Fibroblast of skin of back (primary cell): ENCODE measurements around the gene C7.

Source experiments
- DNase-seq: peaks from one replicate; pipeline ENCODE4 v3.0.0-alpha.2; 2013

C7 gene

DNA sequence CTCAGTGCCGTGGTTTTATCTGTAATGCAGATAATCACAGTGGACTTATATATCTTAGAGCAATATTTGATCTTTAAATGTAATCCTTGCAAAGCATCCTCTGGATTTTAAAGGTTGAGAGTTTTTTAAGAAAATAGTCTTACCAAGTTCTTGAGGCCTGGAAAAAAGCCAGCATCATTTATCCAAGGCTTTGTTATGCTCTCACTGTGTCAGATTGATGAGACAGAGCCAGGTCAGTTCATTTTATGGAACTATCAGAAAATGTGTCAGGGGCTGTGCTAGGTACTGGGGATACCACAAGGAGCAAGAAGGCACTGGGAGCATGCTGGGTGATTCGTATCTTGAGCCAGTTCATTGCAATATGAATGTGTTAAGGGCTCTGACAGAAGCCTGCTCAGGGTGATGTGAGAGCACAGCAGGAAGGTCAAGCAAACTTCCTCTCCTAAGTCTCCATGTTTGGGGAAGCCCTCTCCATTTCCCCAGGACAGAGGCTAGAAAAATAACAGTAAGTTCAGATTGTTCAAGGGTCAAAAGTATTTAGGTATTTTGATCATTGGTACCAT, 19.7 kb downstream of the C7 start:
- DNase-seq: no peak

DNA sequence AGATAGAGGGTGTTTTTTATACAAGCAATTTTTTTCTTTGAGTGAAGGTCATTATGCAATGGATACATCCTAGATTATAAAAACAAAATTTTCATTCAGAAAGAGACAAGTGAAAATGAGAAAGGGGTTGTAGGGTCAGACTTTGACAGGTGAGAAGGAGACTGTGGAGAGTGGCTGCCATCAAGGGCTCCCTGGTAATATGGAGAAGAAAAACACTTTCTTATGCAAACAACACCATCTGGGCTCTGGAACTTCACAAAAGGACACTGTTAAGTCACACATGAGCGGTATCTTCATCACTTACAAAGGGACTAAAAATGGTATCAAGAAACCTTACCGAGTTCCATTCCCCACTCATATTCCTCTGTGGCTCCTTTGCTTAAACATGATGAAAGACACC, 23.5 kb downstream of the C7 start:
- DNase-seq: no peak

DNA sequence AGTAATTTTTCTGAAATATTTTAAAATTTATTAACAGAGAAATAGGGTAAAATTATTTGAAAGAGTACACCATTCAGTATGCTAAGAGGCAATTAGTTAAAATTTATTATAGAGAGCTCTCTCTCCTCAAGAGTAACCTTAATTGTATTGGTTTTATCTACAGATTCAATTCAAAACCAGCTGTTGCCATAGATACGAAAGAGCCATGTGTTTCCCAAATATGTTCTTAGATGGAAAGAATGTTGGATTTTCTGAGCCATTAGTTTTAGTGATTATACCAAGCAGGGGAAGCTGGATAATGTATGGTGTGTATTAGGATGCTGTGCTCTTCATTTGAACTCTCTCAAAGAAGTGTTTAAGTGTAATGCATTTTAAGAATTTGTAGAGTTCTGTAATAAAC, 27.8 kb downstream of the C7 start:
- no peak for DNase-seq

- DNase-seq: no peak
Measured at GRCh38 chr5:40939753-40940152, 30.5 kb downstream of the C7 start.

DNA sequence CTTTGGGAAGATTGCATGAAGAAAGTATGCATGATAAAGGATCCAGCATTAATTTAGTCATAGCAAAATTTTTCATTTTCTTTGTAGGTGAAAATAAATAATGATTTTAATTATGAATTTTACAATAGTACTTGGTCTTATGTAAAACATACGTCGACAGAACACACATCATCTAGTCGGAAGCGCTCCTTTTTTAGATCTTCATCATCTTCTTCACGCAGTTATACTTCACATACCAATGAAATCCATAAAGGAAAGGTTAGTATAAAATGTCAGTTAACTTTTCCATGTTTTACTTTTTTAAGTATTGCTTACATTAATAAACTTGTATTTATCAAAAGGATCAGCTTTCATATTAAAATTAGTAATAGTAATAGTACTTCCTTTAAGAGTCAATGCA, 35.8 kb downstream of the C7 start:
- DNase-seq: no peak

- no peak for DNase-seq
Measured at GRCh38 chr5:40955313-40955712, 46.0 kb downstream of the C7 start.

DNA sequence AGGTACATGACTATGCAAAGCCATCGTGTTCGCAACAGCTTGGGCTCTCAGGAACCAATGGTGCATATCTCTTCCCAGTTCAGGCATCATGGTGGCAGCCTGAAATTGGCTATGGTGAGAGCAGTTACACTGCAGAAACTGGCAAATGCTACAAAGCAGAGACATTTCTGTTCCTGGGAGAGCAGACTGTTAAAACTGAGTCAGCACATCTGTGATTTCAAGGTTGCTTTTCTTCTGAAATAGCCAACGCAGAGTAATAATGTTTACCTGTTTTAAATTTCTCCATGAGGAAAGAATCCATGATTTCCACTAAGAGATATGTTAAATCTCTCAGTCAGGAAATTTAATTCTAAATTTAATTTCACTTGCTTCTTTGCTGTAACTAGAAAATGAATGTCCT, 47.8 kb downstream of the C7 start:
- DNase-seq: no peak

- no peak for DNase-seq
Measured at GRCh38 chr5:40958811-40959210, 49.5 kb downstream of the C7 start.

DNA sequence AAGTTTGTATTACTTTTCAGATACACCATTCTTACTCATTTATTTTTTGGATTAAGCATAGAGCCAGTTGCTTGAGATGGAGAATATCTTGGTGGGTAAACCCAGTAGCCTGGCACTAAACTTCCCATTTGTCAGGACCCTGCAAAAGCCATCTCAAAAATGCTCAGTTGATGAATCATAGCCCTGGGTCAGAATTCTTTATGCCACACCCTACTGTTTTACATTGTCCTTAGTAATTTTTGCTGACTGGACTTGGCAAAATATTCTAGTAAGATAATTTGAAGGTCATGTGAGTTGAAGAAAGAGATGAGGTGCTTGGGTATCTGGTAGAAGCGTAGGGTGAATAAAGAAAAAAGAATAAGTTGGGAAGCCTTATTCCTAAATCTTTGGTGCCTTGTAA, 50.7 kb downstream of the C7 start:
- peak; percentile 12 for DNase-seq

DNA sequence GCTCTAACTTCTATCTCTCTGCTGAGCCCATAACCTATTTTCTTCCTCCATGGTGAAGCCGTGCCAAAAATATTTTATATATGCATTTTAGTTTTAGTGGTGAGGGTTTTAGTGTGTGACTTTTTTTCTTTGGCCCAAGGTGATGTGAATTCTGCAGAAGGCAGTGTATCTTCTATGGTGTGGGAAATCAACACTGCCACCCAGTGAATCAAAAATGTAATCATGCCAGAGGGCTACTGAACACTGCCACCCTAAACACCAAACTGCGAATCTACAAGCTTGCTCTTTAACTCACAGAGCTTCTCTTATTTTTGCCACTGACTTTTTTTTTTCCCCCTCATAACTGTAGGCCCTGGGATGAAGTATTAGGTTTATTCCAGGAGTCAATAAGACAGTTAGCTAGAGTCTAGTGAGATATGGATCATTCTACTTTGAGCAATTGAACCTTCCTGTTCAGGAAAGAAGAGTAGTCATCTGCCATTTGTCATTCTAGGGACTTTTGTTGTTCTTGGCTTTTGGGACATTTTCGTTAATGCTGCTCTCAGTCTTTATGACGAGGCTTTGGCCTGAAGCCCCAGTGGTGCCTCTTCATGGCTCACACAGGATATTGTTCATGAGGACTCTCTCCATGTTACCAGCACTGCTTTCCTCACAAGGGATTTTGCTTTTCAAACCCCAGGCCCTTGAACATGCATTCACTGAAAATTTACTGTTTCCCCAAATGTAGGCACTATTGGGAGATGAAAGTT, 53.1 kb downstream of the C7 start:
- DNase-seq: no peak

GRCh38 chr5:40972434-40972833, 63.1 kb downstream of the C7 start:
- DNase-seq: no peak

DNA sequence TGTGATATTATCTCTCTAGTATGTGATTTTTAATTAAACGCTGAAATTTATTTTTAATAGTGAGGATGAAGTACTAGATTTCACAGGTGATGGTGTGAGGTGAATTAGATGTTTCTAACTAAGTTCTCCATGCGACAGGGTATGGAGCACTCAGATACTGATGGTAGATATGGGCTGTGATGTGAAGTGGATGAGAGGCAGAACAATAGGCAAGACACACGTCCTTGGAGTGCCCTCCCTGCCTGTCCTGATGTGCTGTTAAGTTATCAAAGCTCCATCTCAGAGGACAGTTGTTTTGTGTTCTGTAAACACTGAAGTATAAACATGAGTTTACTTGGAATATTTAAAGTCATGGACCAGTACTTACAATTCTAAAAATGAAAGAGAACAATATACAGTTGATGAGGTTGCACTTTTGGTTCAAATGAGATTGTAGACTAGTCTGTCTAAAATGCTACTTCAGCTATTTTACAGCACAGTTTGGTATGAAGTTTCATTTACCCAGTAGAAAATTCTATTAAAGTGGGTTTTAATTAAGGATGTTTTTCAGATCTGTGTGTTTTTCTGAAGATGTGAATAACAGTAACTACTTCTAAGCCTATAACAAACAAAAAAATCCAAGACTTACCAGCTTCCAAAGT, 64.2 kb downstream of the C7 start:
- no peak for DNase-seq

GRCh38 chr5:40976041-40976440, 66.7 kb downstream of the C7 start:
- no peak for DNase-seq

DNA sequence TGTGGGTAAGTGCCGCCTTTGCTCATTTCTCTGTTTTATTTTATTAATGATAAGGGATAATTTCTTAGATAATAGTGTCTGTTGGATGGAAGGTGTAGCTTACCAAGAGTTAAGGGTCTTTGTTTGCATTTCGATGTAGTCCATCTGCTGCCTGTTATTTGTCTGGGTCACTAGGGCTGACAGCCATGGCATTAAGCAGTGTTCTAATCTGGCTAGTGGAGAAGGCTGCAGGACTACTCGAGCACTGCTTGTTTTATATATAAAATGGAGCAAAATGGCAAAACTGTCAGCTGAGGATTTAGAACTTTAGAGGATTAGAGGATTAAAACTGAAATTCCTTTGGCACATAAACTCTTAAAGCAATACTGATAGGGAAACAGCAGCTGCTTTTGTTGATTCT, 67.5 kb downstream of the C7 start:
- no peak for DNase-seq

DNA sequence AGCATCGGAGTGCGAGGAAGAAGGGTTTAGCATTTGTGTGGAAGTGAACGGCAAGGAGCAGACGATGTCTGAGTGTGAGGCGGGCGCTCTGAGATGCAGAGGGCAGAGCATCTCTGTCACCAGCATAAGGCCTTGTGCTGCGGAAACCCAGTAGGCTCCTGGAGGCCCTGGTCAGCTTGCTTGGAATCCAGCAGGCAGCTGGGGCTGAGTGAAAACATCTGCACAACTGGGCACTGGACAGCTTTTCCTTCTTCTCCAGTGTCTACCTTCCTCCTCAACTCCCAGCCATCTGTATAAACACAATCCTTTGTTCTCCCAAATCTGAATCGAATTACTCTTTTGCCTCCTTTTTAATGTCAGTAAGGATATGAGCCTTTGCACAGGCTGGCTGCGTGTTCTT, 72.1 kb downstream of the C7 start:
- DNase-seq: no peak

DNA sequence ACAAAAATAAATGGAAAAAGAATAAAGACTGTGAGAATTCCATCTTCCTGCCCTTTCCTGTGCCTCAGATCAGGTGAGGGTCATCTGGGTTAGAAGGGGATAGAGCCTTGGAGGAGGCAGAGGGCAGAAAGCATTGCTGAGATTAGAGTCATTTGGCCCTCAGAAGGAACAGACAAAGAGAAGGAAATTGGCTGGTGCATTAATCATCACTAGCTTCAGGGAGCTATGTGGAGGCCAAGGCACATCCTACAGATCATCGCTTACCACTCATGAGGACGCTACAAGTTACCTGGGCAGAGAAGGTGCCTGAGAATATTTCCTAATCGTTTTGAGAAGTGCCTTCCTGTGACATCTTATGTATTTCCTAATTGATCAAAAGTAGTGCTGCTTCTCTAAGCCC, 74.5 kb downstream of the C7 start:
- peak; percentile 61 for DNase-seq

DNA sequence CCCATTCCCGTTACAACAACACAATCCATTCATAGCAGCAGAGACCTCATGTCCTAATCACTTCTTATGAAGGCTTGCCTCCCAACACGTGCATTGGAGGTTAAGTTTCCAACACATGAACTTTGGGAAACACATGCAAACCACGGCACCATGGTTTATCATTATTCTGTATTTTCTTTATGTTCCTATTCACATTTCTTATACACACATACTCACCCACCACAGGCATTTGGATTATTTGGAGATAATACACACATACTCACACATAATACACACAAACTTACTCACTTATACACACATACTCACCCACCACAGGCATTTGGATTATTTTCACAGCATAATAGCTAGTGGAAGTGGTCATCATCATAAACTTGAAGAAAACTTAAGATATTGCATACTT, 75.6 kb downstream of the C7 start:
- peak; percentile 94 for DNase-seq

DNA sequence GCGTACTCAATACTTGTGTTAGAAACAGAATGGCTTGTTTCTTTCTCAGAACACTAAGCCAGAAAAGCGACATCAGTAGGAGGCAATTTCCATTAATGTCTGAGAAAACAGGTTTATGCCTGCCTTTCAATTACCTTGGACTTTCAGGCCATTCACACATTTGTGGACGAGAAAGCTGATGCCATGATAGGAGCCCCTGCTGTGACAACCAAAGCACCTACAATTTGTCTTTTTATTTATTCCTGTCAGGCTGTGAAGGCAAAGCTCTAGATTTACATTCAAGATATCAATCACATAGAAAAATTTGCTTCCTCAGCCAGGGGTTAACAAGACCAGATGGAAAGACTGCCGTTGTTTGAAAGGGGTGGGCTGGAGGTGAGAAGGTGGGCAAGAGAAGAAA, 76.2 kb downstream of the C7 start:
- DNase-seq: no peak

GRCh38 chr5:40986666-40987065, 77.4 kb downstream of the C7 start:
- no peak for DNase-seq

DNA sequence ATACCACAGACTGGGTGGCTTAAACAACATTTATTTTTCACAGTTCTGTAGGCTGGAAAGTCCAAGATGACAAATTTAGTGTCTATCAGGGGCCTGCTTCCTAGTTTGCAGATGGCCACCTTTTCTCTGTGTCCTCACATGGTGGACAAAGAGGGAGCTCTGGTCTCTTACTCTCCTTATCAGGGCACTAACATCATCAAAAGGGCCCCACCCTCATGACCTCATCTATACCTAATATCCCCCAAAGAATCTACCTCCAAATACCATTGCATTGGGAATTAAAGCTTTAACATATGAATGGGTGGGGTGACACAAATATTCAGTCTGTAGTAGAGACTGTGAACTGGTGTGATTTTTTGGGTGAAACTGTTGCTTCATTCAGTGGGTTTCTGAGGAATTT, 78.1 kb downstream of the C7 start:
- DNase-seq: no peak

- DNase-seq: peak; percentile 57
Measured at GRCh38 chr5:40988746-40989510, 79.6 kb downstream of the C7 start.

DNA sequence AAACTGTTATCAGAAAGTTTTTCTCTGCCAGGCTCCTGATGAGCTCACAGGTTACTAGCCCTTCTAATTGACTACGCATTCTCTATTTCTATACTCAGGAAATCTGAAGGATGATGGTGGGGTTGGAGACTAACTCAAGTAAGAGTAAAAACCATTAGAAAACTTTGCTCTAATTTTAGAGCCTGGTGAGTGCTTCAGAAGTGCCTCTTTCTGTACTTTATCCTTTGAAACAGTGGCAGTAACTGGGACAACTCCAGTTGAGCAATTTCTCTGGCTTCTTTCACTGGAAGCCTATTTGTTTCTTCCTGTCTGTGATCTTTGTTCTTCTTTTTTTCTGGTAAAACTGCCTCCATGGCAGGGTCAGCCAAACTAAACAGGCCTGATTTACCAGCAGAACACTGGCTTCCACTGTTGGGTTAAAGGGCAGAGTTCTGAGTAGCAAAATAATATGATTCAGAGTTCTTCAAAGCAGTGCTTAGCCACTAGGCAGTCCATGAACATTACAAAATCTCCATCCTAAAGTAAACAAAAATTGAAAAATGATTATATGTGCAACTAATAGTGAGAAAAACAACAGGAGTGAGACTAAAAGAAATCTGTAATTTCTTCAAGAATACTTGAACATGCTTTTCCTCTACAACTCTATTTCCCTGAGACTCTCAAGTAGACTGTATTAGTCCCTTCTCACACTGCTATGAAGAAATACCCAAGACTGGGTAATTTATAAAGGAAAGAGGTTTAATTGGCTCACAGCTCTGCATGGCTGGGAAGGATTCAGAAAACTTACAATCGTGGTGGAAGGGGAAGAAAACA, 82.1 kb downstream of the C7 start:
- no peak for DNase-seq
